ENCODE measurements around the gene TRAPPC12.
A peak's percentile ranks its signal among the peaks of the same experiment; 100 is the strongest.
"Not testable (repeated sequence)": the region's sequence is repeated elsewhere in the genome, so short reads cannot be mapped to it uniquely, and the experiment has no call there.

Gene TRAPPC12

DNA sequence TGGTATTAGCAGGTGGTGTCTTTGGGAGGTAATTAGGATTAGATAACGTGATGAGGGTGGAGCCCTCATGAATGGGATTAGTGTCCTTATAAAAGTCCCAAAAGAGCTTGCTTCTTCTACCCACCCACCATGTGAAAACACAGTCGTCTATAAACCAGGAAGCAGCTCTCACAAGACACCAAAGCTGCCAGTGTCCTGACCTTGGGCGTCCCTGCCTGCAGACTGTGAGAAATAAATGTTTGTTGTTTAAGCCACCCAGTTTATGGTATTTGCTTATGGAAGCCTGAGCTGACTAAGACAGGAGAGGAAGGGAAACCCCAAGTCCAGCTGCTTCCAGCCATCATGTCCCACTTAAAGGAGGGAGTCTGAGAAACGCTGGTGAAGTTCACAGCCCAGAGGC, 126.3 kb downstream of the TRAPPC12 start:
- no peak for DNase-seq (ENCODE audit: low read depth)

DNA sequence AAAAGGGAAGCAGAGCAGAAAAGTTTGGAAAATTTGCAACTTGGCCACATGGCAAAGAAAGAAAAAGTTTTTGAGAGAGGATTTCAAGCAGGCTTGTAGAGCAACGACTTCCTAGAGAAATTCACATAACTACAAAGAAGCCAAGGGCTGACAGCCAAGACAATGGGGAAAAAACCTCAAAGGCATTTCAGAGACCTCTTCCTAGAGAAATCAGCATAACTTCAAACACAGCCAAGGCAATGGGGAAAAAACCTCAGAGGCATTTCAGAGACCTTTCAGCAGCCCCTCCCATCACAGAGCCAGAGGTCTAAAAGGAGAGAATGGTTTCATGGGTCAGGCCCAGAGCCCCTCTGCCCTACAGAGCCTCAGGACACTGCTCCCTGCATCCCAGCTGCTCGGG, 132.6 kb downstream of the TRAPPC12 start:
- DNase-seq (ENCODE audit: low read depth): no peak

DNA sequence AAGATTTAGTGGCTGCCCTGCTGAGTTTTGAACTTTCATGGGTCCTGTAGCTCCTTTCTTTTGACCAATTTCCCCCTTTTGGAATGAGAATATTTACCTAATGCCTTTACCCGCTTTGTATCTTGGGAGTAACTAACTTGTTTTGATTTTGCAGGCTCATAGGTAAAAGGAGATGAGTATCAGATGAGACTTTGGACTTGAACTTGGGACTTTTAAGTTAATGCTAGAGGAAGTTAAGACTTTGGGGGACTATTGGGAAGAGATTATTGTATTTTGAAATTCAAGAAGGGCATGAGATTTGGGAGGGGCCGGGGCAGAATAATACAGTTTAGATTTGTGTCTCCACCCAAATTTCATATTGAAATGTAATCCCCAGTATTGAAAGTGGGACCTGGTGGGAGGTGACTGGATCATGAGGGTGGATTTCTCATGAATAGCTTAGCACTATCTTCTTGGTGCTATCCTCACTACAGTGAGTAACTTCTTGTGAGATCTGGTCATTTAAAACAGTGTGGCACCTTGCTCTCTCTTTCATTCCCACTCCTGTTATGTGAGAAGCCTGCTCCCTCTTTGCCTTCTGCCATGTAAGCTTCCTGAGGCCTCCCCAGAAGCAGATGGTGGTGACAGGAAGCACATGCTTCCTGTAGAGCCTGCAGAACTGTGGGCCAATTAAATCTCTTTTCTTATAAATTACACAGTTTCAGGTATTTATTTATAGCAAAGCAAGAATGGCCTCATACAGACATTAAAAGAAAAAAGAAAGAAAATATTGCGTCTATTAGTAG, 133.7 kb downstream of the TRAPPC12 start:
- DNase-seq (ENCODE audit: low read depth): no peak

DNA sequence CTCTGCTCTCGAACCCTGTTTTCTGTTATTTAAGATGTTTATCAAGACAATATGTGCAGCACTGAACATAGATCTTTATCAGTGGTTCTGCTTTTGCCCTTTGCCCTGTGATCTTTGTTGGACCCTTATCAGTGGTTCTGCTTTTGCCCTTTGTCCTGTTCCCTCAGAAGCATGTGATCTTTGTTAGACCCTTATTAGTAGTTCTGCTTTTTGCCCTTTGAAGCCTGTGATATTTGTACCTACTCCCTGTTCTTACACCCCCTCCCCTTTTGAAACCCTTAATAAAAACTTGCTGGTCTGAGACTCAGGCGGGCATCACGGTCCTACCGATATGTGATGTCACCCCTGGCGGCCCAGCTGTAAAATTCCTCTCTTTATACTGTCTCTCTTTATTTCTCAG, 135.9 kb downstream of the TRAPPC12 start:
- DNase-seq (ENCODE audit: low read depth): not testable (repeated sequence)

DNA sequence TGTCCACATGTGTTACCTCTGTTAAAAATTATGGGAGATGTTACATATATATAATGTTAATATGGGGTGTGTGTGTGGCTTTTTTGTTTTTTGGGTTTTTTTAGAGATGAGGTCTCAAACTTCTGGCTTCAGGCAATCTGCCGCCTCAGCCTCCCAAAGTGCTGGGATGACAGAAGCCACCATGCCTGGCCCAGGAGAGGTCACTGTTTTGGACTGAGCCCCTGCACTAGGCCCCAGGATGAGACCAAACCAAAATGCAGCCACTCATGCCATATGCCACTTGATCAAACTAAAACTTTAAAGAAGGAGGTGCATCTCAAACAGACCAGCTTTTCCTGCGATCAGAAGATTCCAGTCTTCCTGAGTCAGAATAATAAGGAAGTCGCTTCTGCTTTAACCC, 137.3 kb downstream of the TRAPPC12 start:
- DNase-seq (ENCODE audit: low read depth): no peak

DNA sequence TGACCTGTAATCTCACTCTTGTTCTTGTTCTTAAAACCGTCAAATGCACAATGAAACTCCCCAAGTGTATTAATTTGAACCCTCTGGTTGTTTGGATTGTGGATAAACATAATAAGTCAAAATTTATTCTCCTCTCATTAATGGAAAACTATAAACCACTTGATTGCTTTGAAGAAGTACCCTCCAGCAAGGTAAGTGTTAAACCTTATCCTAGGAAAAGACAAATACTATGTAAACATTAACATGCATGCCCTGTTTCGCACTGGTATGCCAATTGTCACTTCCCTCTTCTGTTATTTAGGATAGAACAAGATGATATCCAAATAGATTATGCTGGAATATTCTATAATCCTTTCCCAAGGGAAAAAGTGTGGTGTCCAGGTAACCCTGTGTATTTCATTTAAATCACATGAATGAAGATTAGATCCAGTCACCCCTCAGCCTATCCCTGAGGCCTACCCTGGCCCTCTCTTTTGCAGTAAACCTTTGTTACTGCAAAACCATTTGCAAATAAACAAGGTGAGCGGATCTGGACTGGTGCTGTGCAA, 138.5 kb downstream of the TRAPPC12 start:
- no peak for DNase-seq (ENCODE audit: low read depth)

DNA sequence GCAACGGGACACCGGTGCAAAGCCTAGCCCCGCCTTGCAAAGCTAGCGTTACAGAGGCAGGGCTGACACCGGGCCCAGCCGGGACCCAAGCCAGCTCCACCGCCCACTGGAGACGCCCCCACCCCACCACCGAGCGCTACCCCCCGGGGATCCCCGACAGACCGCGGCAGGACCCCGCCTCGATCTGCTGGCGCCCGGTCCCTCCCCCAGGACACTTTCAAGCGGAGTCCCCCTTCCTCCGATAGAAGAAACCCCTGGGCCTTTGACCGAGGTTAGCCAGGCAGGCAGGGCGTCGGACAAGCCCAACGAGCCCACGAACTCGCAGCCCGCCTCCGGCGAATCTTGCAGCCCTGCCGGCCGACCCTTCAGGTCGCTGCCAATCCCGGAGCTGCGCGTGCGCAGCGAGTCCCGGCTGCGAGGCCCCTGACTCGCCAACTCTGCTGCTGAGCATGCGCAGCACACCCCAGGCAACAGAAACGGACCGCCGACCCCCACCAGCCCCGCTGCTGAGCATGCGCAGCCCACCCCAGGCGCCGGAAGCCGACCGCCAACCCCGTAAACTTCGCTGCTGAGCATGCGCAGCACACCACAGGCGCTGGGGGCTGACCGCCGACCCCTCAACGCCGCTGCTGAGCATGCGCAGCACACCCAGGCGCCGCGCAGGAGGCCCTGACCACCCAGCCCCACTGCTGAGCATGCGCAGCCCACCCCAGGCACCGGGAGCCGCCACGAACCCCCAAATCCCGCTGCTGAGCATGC, 139.2 kb downstream of the TRAPPC12 start:
- DNase-seq (ENCODE audit: low read depth): peak; percentile 96

DNA sequence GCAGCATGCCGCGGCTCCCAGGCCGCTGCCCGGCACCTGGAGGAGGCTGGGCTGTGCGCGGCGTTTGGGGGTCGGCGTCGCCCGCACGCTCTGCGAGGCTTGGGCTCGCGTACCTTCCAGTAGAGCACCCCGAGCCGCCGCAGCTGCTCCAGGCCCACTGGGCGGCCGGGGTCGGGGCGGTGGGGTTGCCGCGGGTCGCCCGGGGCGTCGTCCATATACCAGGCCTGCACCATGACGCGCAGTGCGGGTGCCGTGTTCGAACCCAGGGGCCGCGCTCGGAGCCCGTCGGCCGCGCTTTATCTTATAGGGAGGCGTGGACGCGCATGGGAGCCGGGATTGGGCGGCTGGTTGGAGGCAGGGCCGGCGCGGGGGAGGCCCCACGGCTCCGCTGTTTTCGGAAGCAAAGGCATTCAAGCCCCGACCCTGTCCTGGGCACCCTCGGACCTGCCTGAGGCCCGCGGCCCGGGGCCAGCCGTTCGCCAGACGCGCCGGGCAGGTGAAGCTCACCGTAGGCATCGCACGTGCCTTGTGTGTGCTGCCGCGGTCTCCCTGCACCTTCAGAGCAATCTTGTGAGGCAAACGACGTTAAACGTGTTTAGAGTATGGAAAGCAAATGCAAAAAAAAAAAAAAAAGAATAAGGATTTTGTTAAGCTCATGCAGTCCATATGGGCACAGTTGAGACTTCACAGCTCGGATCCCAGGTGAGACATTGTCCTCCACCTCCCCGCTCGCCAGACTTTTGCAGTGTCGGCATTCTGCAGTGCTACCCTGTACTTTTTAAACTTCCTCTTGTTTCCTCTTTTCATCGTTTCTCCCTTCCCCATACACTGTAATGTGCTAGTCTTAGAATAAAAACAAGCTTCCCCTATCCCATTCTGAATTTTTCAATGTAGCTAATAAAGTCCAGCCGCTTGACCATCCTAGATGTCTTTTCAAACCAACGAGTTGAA, 140.0 kb downstream of the TRAPPC12 start, which contains the start of gene ADI1:
Gene ADI1, minus strand, starts transcription at position 277 of the 951 bp plus-strand sequence. Its CDS starts 44 bp downstream, at position 233.
- DNase-seq (ENCODE audit: low read depth): peak; percentile 68

DNA sequence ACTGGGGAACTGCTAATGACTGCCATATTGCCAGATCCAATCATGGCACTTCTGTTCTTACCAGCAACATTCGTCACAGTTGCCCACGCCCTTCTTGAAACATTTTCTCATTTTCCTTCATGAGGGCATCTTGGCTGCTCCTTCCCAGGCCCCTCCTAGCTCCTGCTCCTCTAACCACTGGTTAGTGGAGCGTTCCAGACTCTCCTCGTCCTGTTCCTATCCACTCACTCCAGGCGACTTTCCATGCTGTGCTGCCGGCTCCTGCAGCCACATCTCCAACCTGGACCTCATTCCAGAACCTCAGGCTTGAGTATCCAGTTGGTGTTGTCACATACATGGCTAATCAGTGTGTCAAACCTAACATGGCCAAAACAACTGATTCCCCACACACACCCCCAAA, 141.1 kb downstream of the TRAPPC12 start:
- DNase-seq (ENCODE audit: low read depth): no peak

DNA sequence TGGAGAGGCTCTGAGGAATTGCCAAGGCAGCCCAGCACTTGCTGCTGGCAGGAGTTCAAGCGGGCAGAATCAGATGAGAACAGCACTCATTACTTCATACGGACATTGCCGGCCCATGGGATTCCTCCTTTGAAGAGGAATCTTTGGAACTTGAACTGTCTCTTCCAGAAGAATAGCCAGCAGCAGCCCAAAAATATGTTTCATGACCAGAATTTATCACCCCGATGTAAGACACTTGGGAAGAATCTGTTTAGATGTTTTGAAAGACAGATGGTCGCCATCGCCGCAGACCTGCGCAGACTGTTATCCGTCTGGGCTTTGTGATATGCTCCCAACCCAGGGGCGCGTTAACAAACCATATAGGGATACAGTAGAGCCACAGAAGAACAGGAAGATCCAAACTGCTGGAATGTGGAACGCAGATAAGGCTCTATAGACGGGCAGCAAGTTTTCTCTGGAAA, 143.5 kb downstream of the TRAPPC12 start:
- DNase-seq (ENCODE audit: low read depth): no peak

DNA sequence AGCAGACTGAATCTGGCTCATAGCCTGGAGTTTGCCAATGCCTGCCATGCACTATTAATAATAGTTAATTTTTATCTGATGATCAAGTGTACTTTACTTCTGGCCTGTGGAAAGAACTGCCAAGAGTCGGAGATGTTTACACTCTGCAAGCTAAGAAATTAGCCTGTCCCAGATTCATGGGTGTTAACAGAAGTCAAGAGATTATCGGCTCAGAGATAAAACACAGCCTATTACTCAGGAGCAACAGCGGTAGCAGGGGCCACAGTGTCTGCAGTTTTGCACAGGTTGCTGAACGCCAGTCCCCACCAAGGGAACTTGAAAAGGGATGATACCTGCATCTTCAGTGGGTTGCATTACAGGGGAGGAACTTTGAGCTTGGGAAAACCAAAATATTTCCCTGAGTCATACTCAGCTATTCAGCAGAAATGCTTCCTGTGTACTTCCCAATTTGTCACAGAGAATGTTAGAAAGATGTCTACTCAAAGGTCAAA, 144.1 kb downstream of the TRAPPC12 start:
- DNase-seq (ENCODE audit: low read depth): no peak

DNA sequence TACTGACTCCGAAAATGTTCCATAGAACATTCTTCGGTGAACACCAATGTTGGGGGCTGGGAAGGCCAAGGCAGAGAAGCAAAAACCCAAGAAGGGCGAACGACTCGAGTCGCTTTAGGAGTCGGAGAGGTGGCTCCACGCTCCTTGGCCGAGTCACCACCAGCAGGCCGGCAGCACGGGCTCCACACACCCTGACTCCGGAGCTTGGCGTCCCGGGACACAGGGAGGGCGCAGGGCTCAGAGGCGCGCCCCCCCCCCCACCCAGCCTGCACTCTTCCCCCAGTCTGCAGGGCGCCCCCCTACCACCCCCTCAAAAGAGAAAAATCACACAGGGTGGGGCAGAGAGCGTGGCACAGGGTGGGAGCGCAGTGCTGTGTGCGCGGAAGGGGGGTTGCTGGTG, 147.4 kb downstream of the TRAPPC12 start:
- no peak for DNase-seq (ENCODE audit: low read depth)

DNA sequence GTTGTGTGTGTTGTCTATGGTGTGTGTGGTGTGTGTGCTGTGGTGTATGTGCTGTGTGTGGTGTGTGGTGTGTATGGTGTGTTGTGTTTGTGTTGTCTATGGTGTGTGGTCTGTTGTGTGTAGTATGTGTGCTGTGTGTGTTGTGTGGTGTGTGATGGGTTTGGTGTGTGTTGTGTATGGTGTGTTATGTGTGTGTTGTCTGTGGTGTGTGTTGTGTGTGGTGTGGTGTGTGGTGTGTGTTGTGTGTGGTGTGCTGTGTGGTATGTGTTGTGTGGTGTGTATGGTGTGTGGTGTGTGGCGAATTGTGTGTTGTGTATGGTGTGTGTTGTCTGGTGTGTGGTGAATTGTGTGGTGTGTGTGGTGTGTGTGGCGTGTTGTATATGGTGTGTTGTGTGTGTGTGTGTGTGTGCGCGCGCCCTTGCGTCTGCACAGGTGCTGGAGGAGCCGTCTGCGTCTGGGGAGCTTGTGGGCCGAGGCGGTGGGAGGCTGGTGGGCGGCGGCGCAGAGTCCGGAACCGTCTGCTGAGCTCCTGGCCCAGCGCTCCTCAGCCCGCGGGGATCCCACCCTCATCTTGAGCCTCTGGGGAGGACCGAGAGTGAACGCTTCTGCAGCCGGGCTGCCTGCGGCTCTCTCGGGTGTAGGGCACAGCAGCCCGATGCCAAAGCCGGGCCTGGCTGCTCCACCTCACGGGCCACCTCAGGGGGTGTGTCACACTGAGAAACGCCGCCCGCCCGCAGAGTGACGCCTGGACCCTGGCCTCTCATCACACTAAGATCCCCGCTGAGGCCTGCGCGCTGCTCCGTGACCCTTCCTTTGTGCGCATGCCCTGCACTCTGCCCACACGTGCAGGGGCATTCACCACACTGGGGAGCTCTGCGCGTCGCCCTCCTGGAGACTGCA, 148.6 kb downstream of the TRAPPC12 start:
- DNase-seq (ENCODE audit: low read depth): no peak

Measured in CMK (cell line).